ENCODE results near the gene GPR50.

The GPR50 gene

DNA sequence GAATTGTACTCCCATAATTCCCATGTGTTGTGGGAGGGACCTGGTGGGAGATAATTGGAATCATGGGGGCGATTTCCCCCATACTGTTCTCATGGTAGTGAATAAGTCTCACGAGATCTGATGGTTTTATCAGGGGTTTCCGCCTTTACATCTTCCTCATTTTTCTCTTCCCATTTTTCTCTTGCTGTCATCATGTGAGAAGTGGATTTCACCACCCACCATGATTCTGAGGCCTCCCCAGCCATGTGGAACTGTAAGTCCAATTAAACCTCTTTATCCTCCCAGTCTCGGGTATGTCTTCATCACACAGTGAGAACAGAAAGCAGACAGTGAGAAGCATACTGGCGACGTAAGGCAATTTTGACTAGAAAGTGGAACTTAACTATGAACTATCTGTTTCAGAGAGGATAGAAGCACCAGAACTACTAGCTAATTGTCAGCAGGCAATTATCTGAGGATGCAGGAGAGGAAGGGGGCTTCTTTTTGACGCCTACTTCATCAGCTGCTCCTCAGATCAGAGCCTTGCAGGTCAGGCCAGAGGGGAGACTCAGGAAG, 8.5 kb upstream of the GPR50 start:
- no peak overlapping the region for H3K4me3 ChIP-seq (ENCODE audit: low read depth, low read length)
- no peak for DNase-seq (ENCODE audit: low read depth)
- TF ChIP-seq, protein P1, sequence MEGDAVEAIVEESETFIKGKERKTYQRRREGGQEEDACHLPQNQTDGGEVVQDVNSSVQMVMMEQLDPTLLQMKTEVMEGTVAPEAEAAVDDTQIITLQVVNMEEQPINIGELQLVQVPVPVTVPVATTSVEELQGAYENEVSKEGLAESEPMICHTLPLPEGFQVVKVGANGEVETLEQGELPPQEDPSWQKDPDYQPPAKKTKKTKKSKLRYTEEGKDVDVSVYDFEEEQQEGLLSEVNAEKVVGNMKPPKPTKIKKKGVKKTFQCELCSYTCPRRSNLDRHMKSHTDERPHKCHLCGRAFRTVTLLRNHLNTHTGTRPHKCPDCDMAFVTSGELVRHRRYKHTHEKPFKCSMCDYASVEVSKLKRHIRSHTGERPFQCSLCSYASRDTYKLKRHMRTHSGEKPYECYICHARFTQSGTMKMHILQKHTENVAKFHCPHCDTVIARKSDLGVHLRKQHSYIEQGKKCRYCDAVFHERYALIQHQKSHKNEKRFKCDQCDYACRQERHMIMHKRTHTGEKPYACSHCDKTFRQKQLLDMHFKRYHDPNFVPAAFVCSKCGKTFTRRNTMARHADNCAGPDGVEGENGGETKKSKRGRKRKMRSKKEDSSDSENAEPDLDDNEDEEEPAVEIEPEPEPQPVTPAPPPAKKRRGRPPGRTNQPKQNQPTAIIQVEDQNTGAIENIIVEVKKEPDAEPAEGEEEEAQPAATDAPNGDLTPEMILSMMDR (IDR thresholded peaks at IDR 0.05; ENCODE audit: control insufficient read depth, extremely low read depth, insufficient read depth) = no peak

DNA sequence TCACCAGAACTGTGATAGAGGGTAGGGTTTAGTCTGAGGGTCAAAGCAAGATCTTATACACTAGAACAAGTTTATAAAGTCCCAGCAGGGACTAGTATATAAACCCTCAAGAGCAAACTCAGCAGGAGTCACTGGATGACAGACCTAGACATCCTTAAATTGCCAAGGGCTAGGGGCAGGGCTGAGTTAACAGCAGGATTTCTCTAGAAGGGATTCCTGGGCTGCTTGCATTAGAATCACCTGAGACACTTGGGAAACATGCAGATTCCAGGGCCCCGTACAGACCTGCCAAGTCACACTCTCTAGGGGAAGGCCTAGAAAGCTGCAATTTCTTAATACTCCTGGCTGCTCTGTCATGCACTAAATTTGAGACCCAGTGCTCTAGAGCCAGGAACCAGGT, 6.6 kb upstream of the GPR50 start:
- DNase-seq (ENCODE audit: low read depth) = no peak
- TF ChIP-seq, protein P1 (IDR thresholded peaks at IDR 0.05; ENCODE audit: control insufficient read depth, extremely low read depth, insufficient read depth) = no peak
- H3K4me3 ChIP-seq (ENCODE audit: low read depth, low read length) = no peak overlapping the region

DNA sequence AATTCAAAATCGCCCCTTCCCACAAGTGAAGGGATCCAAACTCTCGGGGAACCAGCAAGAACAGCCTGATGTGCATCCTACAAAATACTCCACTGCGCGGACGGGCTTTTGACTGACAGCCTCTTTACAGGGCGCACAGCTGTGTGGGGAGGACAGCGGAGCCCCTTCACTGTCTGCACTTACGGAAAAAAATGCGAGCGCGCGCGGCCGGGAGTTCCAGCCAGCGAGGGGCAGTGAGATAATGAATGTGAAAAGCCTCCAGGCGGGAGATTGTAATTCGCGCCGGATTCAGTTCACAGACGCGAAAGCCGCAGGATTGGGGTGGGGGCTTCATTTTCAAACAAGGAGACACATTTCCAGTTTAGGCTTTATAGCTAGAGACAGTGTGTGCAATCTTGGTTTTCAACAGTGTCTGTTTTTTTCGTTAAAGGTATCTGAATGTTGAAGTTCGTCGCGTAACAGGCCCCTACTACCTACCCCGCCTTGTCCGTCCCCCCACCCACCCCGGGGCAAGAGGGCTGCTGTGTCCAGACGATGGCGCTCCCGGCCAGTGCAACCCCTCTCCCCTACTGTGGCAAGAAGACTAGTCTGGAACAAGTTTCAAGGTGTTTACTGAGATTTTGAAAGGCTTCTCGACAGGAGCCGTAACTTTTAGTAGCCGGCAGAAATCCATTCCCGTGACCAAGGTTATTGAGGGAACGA, 1.7 kb upstream of the GPR50 start:
- H3K4me3 ChIP-seq (ENCODE audit: low read depth, low read length) = no peak overlapping the region
- TF ChIP-seq, protein P1 (IDR thresholded peaks at IDR 0.05; ENCODE audit: control insufficient read depth, extremely low read depth, insufficient read depth) = no peak
- DNase-seq (ENCODE audit: low read depth) = no peak

DNA sequence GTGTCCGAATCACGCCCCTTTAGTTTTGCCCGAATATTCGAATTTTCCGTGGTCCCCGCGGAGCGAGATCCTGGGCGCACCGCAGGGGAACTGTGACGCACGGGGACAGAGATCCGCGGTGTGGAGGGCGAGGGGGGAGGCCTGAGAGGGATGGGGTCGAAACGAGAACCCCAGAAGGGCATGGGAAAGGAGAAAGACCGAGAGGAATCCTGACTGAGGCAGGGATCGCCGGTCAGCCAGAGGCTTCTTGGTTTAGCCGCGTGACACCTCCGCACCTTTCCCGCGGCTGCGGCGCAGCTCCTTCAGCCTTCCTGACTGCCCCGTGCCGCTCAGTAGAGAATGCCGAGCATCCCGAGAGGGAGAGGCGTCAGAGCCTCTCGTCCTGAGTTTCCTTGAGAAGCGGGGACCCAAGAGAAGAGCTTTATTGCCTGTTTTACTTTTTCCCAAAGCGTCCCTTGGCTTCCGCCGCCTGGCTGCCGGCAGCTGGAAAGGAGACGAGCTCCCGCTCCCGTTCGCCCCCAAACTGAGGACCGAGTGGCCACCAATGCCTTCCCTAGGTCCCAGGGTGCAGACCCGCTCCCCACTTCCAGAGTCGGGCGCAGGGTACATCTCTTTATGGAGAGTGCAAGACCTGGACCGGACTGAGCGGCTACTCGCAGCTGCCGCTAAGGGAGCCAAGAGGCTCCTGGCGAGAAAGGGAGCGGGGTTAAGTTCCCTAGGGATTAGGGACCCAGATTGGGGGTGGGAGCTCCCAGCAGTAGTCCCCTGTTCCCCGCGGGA, 911 bp upstream of the GPR50 start:
- H3K4me3 ChIP-seq (ENCODE audit: low read depth, low read length) = no peak overlapping the region
- TF ChIP-seq, protein P1 (IDR thresholded peaks at IDR 0.05; ENCODE audit: control insufficient read depth, extremely low read depth, insufficient read depth) = no peak
- DNase-seq (ENCODE audit: low read depth) = no peak

DNA sequence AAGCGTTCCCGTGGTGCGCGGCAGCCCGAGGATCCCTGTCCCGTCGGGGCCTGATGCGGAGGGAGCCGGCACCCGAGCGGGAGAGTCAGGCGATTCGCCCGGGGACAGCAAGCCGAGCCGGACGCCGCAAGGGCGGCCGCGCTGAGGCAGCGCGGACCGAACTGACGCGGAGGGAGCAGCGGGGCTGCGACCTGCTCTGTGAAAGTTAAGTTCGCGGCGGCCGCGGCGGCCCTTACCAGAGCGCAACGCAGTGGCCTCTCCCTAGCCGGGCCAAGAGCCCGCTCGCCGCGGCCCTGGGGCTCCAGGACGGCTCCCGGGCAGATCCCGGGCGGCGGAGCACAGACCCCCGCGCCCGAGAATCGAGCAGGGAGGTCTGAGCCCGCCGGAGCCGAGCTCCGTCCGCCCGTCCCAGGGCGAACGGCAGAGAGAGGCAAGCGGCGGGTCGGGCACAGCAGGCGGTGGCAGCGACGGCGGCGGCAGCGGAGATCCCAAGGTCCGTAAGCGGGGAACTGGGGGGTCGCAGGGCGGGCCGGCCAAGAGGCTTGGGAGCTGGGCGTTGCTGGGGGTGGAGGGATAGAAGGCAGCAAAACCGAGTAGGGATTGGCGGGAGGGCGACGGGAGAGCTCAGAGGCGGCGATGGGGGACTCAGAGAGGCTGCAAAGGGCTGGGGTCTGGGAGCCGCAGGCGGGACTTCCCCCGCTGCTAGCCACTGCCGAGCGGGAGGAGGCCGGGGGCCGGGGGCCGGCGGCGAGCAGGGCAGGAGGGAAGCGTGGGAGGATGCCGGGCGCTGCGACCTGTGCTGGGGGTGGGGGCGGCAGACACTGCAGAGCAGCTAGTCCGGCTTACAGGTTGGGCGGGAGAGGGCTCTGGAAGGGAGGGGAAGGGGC, 1.0 kb downstream of the GPR50 start:
- no peak for DNase-seq (ENCODE audit: low read depth)
- TF ChIP-seq, protein P1 (IDR thresholded peaks at IDR 0.05; ENCODE audit: control insufficient read depth, extremely low read depth, insufficient read depth) = no peak
- no peak overlapping the region for H3K4me3 ChIP-seq (ENCODE audit: low read depth, low read length)

DNA sequence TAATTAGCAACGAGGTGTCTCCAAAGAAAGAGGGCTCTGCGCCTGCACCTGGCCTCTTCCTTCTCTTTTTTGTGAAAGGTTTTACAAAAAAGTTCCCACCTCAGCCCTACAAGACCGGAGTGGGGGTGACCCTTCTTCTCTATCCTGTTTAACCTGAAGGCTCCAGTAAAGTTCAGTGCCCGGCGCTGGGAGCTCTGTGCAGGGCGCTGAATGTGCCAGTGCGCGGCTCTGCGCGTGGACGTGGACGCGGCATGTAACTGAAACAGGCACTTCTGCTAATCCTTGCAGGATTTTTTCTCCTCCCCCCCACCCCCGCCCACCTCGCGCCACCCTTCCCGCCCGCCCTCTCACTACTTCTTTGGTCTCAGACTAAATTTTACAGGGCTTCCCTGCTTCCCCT, 2.4 kb downstream of the GPR50 start:
- H3K4me3 ChIP-seq (ENCODE audit: low read depth, low read length) = no peak overlapping the region
- TF ChIP-seq, protein P1 (IDR thresholded peaks at IDR 0.05; ENCODE audit: control insufficient read depth, extremely low read depth, insufficient read depth) = no peak
- no peak for DNase-seq (ENCODE audit: low read depth)

Data from LNCaP clone FGC (cell line).